ENCODE results near the gene LRRC39. TPM values are rescaled to one million over a fixed set of nuclear protein-coding genes. Genes with fewer than 3 reads are reported as not detected.
A peak's percentile ranks its signal among the peaks of the same experiment; 100 is the strongest.
"Not testable (repeated sequence)": the region's sequence is repeated elsewhere in the genome, so short reads cannot be mapped to it uniquely, and the experiment has no call there.

Gene LRRC39
- 1 to 10 TPM; 1.7 to 3.8 (median 2.5) TPM for polyA plus RNA-seq (ENCODE audit: insufficient read length in 4 of 4)

GRCh38 chr1:100178091-100178490, at the start of gene LRRC39:
LRRC39 (minus strand) TSS chr1:100178256; CDS start chr1:100168516, 9,740 bp downstream.
- no peak for DNase-seq (ENCODE audit: low read depth in 4 of 4, low spot score in 3 of 4)

DNA sequence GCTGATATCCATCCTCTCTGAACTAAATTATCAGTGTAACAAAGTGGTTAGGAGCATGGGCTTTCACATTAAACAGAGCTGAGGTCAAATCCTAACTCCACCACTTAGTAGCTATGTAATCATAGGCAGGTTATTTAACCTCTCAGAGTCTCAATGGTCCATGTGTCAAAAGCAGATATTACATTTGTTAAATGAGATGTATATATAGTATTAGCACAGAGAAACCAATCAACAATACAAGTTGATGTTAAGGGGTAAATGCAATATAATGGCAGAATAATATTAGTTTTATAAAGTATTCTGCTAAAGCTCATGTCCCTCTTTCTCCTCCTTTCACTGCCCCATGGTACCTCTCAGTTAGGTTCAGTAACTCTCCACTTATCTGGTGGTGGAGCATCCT, 44.4 kb upstream of the LRRC39 start:
- no peak for DNase-seq (ENCODE audit: low read depth in 4 of 4, low spot score in 3 of 4)

DNA sequence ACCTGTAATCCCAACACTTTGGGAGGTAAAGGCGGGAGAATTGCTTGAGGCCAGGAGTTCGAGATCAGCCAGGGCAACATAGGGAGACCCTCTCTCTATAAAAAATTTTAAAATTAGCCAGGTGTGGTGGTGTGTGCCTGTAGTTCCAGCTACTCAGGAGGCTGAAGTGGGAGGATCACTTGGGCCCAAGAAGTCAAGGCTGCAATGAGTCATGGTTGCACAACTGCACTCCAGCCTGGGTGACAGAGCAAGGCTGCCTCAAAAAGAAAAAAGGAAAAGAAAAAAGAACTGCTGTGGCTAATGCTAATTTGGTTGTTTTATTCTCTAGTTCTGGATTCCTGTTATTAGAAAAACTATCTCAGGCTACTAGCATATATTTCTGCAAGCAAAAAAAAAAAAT, 41.8 kb upstream of the LRRC39 start:
- no peak for DNase-seq (ENCODE audit: low read depth in 4 of 4, low spot score in 3 of 4)

DNA sequence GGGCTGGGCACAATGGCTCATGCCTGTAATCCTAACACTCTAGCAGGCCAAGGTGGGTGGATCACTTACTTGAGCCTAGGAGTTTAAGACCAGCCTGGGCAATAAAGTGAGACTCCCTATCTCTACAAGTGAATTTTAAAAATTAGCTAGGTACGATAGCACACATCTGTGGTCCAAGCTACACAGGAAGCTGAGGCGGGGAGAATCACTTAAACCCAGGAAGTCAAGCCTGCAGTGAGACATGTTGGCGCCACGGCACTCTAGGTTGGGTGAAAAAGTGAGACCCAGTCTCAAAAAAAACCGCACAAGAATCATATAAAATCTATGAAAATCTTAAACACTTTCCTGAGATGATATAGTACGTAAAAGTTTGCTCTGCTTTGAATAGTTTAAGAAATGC, 41.4 kb upstream of the LRRC39 start:
- no peak for DNase-seq (ENCODE audit: low read depth in 4 of 4, low spot score in 3 of 4)

DNA sequence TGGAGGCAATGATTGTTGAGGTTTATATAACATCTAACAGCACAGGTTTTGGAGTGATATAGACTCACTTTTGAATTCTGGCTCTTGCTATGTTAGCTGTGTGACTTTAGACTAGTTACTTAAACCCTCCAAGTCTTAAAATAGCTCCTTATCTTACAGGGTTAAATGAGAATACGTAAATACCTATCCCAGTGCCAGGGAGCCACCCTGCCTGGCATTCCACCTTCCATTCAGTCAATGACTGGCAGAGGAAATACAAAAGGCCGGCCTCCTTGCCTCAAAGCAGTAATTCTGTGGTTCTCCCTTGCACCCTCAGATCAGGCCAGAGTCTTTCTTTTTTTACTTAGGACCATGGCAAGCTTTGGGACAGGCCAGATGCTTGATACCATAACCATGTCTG, 39.8 kb upstream of the LRRC39 start:
- no peak for DNase-seq (ENCODE audit: low read depth in 4 of 4, low spot score in 3 of 4)

DNA sequence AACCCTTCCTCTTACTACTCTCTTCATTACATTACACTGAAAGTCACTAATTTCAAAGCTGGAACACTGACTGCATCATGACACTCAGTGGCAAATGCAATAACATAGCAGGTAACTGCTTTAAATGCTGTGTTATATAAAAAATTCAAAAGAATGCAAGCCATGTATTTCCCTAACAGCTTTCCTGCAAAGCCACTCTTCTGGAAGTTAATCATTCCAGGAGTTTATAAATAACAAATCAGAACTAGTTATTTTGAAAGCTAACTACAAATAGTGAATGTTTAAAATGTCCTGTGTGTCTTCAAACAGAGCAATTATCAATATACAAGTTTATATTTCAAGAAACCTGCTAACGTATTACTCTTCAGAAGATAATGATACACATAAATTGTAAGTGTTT, 37.0 kb upstream of the LRRC39 start:
- DNase-seq (ENCODE audit: low read depth in 4 of 4, low spot score in 3 of 4), result no peak

- DNase-seq (ENCODE audit: low read depth in 4 of 4, low spot score in 3 of 4), result no peak
These were observed 35.1 kb upstream of the LRRC39 start for GRCh38 chr1:100213141-100213540.

GRCh38 chr1:100206301-100206700, 28.2 kb upstream of the LRRC39 start:
- DNase-seq (ENCODE audit: low read depth in 4 of 4, low spot score in 3 of 4), result no peak

GRCh38 chr1:100205593-100205992, 27.5 kb upstream of the LRRC39 start:
- not testable (repeated sequence) for DNase-seq (ENCODE audit: low read depth in 4 of 4, low spot score in 3 of 4)

- not testable (repeated sequence) for DNase-seq (ENCODE audit: low read depth in 4 of 4, low spot score in 3 of 4)
These were observed 27.0 kb upstream of the LRRC39 start for GRCh38 chr1:100205103-100205502.

GRCh38 chr1:100202703-100203102, 24.6 kb upstream of the LRRC39 start:
- not testable (repeated sequence) for DNase-seq (ENCODE audit: low read depth in 4 of 4, low spot score in 3 of 4)

DNA sequence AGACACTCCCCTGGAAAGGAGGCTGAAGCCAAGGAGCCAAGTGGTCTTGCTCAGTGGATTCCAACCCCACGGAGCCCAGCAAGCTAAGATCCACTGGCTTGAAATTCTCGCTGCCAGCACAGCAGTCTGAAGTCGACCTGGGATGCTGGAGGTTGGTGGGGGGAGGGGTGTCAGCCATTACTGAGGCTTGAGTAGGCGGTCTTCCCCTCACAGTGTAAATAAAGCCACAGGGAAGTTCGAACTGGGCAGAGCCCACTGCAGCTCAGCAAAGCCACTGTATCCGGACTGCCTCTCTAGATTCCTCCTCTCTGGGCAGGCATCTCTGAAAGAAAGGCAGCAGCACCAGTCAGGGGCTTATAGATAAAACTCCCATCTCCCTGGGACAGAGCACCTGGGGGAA, 22.0 kb upstream of the LRRC39 start:
- not testable (repeated sequence) for DNase-seq (ENCODE audit: low read depth in 4 of 4, low spot score in 3 of 4)

GRCh38 chr1:100198596-100198995, 20.5 kb upstream of the LRRC39 start:
- DNase-seq (ENCODE audit: low read depth in 4 of 4, low spot score in 3 of 4), result no peak

DNA sequence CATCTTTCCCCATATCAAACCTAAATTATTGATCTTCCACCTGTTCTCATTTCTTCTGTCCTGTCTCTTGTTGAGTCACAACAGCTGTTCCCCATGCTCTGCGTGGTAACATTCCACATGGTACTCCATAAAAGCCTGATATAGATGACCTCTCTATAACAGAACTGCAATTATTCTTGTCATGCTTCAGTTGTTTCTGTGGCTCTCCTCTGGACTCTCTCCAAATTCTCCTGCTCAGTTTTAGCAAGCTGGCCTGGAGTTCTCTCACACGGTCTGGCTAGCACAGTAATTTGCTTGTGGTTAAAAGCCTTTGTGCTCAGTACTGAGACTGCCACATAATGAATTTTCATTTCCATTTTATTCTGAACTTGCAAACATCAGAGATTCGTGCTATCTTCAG, 10.6 kb upstream of the LRRC39 start:
- DNase-seq (ENCODE audit: low read depth in 4 of 4, low spot score in 3 of 4), result peak; percentile 32 to 68 (median 60)

DNA sequence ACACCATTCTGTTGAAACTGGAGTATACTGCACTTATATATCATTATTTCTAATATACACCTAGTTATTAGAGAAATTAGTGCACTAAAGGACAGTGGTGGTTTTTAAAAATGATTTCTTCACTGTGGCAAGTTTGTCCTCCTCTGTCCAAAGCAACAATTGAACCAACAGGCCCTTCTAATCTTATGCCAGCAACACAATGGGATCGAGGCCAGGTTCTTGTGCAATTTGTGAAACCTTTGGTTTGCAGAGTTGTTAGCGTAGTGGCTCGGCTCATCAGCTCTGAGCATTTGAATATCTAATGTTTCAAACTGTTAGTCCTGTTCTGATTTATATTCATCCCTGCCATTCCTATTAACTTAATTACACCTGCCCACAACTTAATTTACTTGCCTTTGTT, 9.9 kb upstream of the LRRC39 start:
- peak in 1 of 4 donors; percentile 20 for DNase-seq (ENCODE audit: low read depth in 4 of 4, low spot score in 3 of 4)

DNA sequence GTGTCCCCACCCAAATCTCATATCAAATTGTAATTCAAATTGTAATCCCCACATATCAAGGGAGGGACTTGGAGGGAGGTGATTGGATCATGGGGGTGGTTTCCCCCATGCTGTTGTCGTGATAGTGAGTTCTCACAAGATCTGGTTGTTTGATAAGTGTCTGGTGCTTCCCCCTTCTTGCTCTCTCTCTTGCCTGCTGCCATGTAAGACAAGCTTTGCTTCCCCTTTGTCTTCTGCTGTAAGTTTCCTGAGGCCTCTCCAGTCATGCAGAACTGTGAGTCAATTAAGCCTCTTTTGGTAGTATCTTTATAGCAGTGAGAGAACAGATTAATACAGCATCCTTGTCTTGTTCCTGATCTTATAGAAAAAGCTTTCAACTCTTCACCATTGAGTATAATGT, 6.5 kb upstream of the LRRC39 start:
- no peak for DNase-seq (ENCODE audit: low read depth in 4 of 4, low spot score in 3 of 4)

DNA sequence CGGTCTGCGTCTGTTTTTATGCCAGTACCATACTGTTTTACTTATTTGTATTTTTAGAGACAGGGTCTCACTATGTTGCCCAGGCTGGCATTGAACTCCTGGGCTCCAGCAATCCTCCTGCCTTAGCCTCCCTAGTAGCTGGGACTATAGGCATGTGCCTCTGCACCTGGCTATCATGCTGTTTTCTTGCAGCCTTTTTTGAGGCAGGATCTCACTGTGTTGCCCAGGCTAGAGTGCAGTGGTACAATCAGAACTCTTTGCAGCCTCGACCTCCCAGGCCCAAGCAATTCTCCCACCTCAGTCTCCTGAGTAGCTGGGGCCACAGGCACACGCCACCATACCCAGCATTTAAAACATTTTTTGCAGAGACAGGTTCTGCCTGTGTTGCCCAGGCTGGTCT, 5.3 kb upstream of the LRRC39 start:
- DNase-seq (ENCODE audit: low read depth in 4 of 4, low spot score in 3 of 4), result no peak

GRCh38 chr1:100177295-100178041, 588 bp downstream of the LRRC39 start:
- no peak for DNase-seq (ENCODE audit: low read depth in 4 of 4, low spot score in 3 of 4)

- no peak for DNase-seq (ENCODE audit: low read depth in 4 of 4, low spot score in 3 of 4)
These were observed 10.0 kb downstream of the LRRC39 start for GRCh38 chr1:100168051-100168450.

DNA sequence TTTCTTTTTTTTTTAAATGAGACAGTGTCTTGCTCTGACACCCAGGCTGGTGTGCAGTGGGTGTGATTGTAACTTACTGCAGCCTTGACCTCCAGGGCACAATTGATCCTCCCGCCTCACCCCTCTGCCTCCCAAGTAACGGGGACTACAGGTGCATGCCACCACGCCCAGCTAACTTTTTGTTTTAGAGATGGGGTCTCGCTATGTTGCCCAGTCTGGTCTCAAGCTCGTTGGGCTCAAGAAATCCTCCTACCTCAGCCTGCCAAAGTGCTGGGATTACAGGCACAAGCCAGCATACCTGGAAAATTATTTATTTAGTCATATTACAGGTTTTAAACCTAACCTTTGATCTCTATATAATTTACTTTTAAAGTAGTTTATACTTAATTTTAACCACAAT, 13.4 kb downstream of the LRRC39 start:
- no peak for DNase-seq (ENCODE audit: low read depth in 4 of 4, low spot score in 3 of 4)

GRCh38 chr1:100164216-100164615, 13.8 kb downstream of the LRRC39 start:
- DNase-seq (ENCODE audit: low read depth in 4 of 4, low spot score in 3 of 4), result no peak

DNA sequence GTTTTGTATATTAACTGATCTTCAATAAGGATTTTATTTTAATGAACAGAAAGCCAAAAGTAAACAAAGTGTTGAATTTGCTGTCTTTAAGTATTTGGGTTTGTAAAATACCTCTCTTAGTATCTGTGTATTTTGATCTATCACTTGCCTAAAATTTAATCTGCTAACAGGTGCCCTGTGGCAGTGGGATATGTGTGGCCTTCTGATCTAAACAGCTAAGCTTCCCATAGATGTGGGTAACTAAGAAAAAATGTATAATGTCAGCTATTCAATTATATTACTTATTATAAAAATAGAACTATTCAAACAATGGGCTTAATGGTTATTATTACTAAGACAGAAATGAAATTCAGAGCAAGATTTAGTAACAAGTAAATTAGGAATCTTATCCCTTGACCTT, 15.2 kb downstream of the LRRC39 start:
- no peak for DNase-seq (ENCODE audit: low read depth in 4 of 4, low spot score in 3 of 4)

- no peak for DNase-seq (ENCODE audit: low read depth in 4 of 4, low spot score in 3 of 4)
These were observed 25.8 kb downstream of the LRRC39 start for GRCh38 chr1:100152271-100152670.

Data from right renal pelvis (tissue), 4 donors.